ACC112 (cell line): ENCODE measurements around the gene NR2F6.

ENCODE experiments used
- H2AFZ ChIP-seq: fragments of 200-600 bp; sonication (generic); one replicate; pipeline ENCODE4 v1.6.0; 2017; ENCODE audit warnings: antibody characterized with exemption, low read length; ENCODE audit not compliant: unreplicated experiment
- H3K27ac ChIP-seq: fragments of 200-600 bp; sonication (generic); 2 replicates; pipeline ENCODE4 v1.5.1; 2014; ENCODE audit warnings: low read depth, mild to moderate bottlenecking, antibody characterized with exemption, low read length, moderate library complexity
- H3K27me3 ChIP-seq: fragments of 200-600 bp; sonication (generic); 2 replicates; pipeline ENCODE4 v1.6.1; 2014; ENCODE audit warnings: mild to moderate bottlenecking, antibody characterized with exemption, low read length, moderate library complexity, mixed read lengths; ENCODE audit not compliant: insufficient read depth
- H3K36me3 ChIP-seq: fragments of 200-600 bp; sonication (generic); 2 replicates; pipeline ENCODE4 v1.6.1; 2016; ENCODE audit warnings: mild to moderate bottlenecking, antibody characterized with exemption, low read length, moderate library complexity, mixed read lengths; ENCODE audit not compliant: insufficient read depth
- H3K4me1 ChIP-seq: fragments of 200-600 bp; sonication (generic); one replicate; pipeline ENCODE4 v1.6.1; 2016; ENCODE audit warnings: low read length, mixed read lengths; ENCODE audit not compliant: insufficient read depth, unreplicated experiment, control insufficient read depth
- H3K4me3 ChIP-seq: fragments of 200-600 bp; sonication (generic); 2 replicates; pipeline ENCODE4 v1.5.1; 2014; ENCODE audit warnings: mild to moderate bottlenecking, low read depth, low read length
- H3K79me2 ChIP-seq: fragments of 200-600 bp; sonication (generic); one replicate; pipeline ENCODE4 v1.6.0; 2016; ENCODE audit warnings: low read length; ENCODE audit not compliant: control insufficient read depth, unreplicated experiment, insufficient read depth

Gene NR2F6

GRCh38 chr19:17236811-17237543 lies 8.7 kb downstream of the NR2F6 start:
- Histone ChIP-seq H3K79me2 (peaks cover 21% of the 10 kb centered on the region), H3K36me3 (no peaks in the 10 kb centered on the region), H2AFZ (no peak overlapping the region), H3K4me1 (peaks cover 10% of the 10 kb centered on the region), H3K27me3 (no peaks in the 10 kb centered on the region), H3K27ac (no peak overlapping the region), H3K4me3 (no peak overlapping the region)

GRCh38 chr19:17235971-17236777 lies 9.5 kb downstream of the NR2F6 start:
- H3K4me1 ChIP-seq = peaks cover 10% of the 10 kb centered on the region
- H3K27ac ChIP-seq = peak overlapping the region; percentile 23
- no peaks in the 10 kb centered on the region for H3K36me3 ChIP-seq
- peaks cover 21% of the 10 kb centered on the region for H3K79me2 ChIP-seq
- H3K27me3 ChIP-seq = no peaks in the 10 kb centered on the region
- H2AFZ ChIP-seq = no peak overlapping the region
- H3K4me3 ChIP-seq = peak overlapping the region; percentile 90

DNA sequence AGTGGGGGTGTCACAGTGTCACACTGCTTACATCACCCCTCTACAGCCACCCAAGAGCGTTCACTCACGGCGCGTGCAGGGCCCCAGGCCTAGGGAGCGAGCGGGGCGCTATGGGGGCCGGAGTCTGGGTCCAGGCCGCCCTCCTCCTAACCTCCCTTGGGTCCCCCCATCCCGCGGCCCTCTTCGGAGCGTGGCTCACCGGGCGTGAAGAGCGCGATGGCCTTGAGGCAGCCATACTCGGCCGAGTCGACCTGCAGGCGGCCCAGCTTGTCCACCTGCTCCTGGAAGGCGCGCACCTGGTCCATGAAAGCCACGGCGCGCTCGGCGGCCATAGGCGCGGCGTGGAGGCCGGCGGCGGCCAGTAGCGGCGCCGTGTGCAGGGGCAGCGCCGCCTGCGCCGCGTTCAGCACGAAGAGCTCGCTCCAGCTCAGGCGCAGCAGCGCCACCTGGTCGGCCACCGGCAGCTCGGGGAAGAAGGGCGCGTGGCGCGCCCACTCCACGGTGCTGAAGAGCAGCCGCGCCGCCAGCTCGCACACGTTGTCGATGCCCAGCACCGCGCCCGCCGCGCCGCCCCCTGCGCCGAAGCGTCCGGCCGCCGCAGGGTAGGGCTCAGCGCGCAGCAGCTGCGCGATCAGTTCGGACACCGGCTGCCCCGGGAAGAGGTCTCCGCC lies 10.3 kb downstream of the NR2F6 start:
- H3K27me3 ChIP-seq = no peaks in the 10 kb centered on the region
- peaks cover 10% of the 10 kb centered on the region for H3K4me1 ChIP-seq
- H3K27ac ChIP-seq = no peak overlapping the region
- no peaks in the 10 kb centered on the region for H3K36me3 ChIP-seq
- H2AFZ ChIP-seq = peak overlapping the region; percentile 74
- peaks cover 19% of the 10 kb centered on the region for H3K79me2 ChIP-seq
- peak overlapping the region; percentile 90 for H3K4me3 ChIP-seq

GRCh38 chr19:17234911-17235299 lies 10.8 kb downstream of the NR2F6 start:
- H3K27me3 ChIP-seq = no peaks in the 10 kb centered on the region
- H3K79me2 ChIP-seq = peaks cover 19% of the 10 kb centered on the region
- no peak overlapping the region for H3K27ac ChIP-seq
- H2AFZ ChIP-seq = no peak overlapping the region
- H3K4me1 ChIP-seq = peaks cover 10% of the 10 kb centered on the region
- H3K36me3 ChIP-seq = no peaks in the 10 kb centered on the region
- peak overlapping the region; percentile 90 for H3K4me3 ChIP-seq

DNA sequence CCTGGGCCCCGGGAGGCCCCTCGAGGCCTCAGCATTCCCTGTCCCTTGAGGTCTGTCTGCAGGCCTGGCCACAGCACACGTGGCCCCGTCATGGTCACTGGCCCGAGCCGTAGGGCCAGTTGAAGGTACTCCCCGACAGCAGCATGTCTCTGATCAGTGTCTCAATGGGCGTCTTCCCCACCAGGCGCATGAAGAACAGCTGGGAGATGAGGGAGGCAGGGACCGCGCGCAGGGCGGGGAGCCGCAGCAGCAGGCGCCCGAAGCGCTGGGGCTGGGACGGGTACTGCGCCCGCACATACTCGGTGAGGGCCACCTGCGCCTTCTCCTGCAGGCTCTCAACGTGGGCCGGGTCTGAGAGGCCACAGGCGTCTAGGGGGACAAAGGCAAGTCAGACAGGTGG lies 13.5 kb downstream of the NR2F6 start:
- H3K79me2 ChIP-seq = peaks cover 19% of the 10 kb centered on the region
- H3K27ac ChIP-seq = no peak overlapping the region
- H3K4me1 ChIP-seq = peaks cover 10% of the 10 kb centered on the region
- H3K27me3 ChIP-seq = no peaks in the 10 kb centered on the region
- no peak overlapping the region for H2AFZ ChIP-seq
- no peaks in the 10 kb centered on the region for H3K36me3 ChIP-seq
- no peak overlapping the region for H3K4me3 ChIP-seq

DNA sequence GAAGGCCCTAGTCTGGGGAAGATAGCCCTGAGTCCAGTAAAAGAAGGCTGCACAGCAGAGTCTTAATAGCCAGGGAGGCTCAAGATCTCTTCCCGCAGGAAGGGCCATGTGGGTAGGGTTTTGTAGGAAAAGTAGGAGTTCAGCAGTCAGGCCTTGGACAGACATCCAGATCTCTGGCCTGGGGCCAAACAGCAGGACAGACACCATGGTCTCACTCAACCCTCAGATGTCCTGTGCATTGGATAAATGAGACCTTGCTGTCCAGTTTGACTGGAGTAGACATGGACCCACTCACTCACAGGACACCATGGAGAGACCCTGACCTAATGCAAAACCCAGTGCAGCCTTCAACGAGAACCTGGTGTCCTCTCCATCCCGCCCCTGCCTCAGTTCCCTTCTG lies 15.8 kb downstream of the NR2F6 start:
- Histone ChIP-seq H3K4me1 (peaks cover 5% of the 10 kb centered on the region), H3K4me3 (no peak overlapping the region), H3K27me3 (no peaks in the 10 kb centered on the region), H3K27ac (no peak overlapping the region), H2AFZ (no peak overlapping the region), H3K36me3 (no peaks in the 10 kb centered on the region), H3K79me2 (peaks cover 17% of the 10 kb centered on the region)

DNA sequence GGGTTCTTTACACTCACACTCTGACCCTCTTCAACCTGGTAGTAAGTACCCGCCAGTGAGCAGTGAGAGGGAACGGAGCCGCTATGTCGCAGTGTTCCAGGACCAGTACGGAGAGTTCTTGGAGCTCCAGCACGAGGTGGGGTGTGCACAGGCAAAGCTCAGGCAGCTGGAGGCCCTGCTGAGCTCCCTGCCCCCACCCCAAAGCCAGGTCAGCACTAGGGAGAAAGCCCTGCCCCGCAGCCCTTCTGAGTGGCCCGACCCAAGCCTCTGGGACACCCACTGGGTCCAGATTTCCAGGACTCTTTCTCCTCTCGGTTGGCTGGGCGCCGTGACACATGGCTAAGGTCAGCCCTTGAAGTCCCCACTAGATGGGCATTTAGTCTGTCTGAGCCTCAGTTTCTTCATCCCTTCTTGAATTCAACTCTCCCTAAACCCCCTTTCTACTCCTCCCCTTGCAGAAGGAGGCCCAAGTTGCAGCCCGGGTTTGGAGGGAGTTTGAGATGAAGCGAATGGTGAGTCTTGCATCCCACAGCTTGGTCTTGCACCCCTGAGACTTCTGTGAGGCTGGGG lies 17.8 kb downstream of the NR2F6 start:
- Histone ChIP-seq H3K79me2 (peaks cover 5% of the 10 kb centered on the region), H2AFZ (no peak overlapping the region), H3K36me3 (no peaks in the 10 kb centered on the region), H3K4me3 (no peak overlapping the region), H3K4me1 (no peaks in the 10 kb centered on the region), H3K27ac (no peak overlapping the region), H3K27me3 (no peaks in the 10 kb centered on the region)

- H3K27me3 ChIP-seq = no peaks in the 10 kb centered on the region
Measured at GRCh38 chr19:17226002-17226933, 19.5 kb downstream of the NR2F6 start, which contains the start of gene OCEL1. TSS of gene OCEL1 (plus strand) at chr19:17226226. CDS start at chr19:17226248, 22 bp downstream.

GRCh38 chr19:17225053-17225452 lies 20.7 kb downstream of the NR2F6 start:
- no peaks in the 10 kb centered on the region for H3K36me3 ChIP-seq
- no peak overlapping the region for H3K4me3 ChIP-seq
- H3K27ac ChIP-seq = no peak overlapping the region
- no peaks in the 10 kb centered on the region for H3K27me3 ChIP-seq
- no peaks in the 10 kb centered on the region for H3K79me2 ChIP-seq
- H2AFZ ChIP-seq = no peak overlapping the region
- H3K4me1 ChIP-seq = peaks cover 6% of the 10 kb centered on the region

More at GRCh38 chr19:17226002-17226933, 19.5 kb downstream of the NR2F6 start, which contains the start of gene OCEL1:
- no peaks in the 10 kb centered on the region for H3K36me3 ChIP-seq
- no peaks in the 10 kb centered on the region for H3K79me2 ChIP-seq
- 0 out of 2 replicates have a peak within 1 kb of the TSS, but pooled peaks have one; percentile 31 for H3K27ac ChIP-seq
- H3K4me1 ChIP-seq = no peaks in the 10 kb centered on the region
- H3K4me3 ChIP-seq = peak within 1 kb of the TSS; percentile 80
- peak within 1 kb of the TSS; percentile 81 for H2AFZ ChIP-seq
